Heart left ventricle (tissue), 16 donors: ENCODE data around the gene SRCIN1. TPM values are rescaled to one million over a fixed set of nuclear protein-coding genes. Genes with fewer than 3 reads are reported as not detected.

Source experiments
- ATAC-seq, 4 donors: fragments of 200-7000 bp; cut with Tn5 transposase; one replicate each; pipeline ENCODE4 v1.9.1; 2020 to 2022; ENCODE audit warnings: moderate library complexity in 4 of 4, mild to moderate bottlenecking in 3 of 4, moderate number of reproducible peaks in 1 of 4
- DNase-seq, 5 donors: peaks; one replicate each; pipeline ENCODE4 v3.0.0-alpha.2; 2020
- H3K27ac ChIP-seq, 12 donors: fragments of 200-600 bp; sonication (generic) in 4 of 12; one replicate each; pipeline versions ENCODE4 v1.5.0 to v1.8.0; 2016 to 2022; ENCODE audit warnings: mild to moderate bottlenecking in 2 of 12
- H3K27me3 ChIP-seq, 9 donors: fragments of 200-600 bp; sonication (generic) in 2 of 9; one replicate each; pipeline versions ENCODE4 v1.5.1 to v1.8.0; 2016 to 2022; ENCODE audit warnings: mild to moderate bottlenecking in 3 of 9
- H3K36me3 ChIP-seq, 9 donors: fragments of 200-600 bp; sonication (generic) in 2 of 9; one replicate each; pipeline versions ENCODE4 v1.5.0 to v1.8.0; 2018 to 2022; ENCODE audit warnings: mild to moderate bottlenecking in 2 of 9
- H3K4me1 ChIP-seq, 12 donors: fragments of 200-600 bp; sonication (generic) in 4 of 12; one replicate each; pipeline versions ENCODE4 v1.5.0 to v1.8.0; 2016 to 2022; ENCODE audit warnings: mild to moderate bottlenecking in 3 of 12
- H3K4me3 ChIP-seq, 12 donors: fragments of 200-600 bp; sonication (generic) in 4 of 12; one replicate each; pipeline versions ENCODE4 v1.5.0 to v1.8.0; 2017 to 2022; ENCODE audit warnings: mild to moderate bottlenecking in 9 of 12, moderate library complexity in 4 of 12
- H3K9me3 ChIP-seq, 12 donors: fragments of 200-600 bp; sonication (generic) in 4 of 12; one replicate each; pipeline versions ENCODE4 v1.5.0 to v1.8.0; 2016 to 2022; ENCODE audit warnings: mild to moderate bottlenecking in 1 of 12
- CTCF ChIP-seq, 12 donors: fragments of 200-600 bp; sonication (generic) in 4 of 12; IDR thresholded peaks; one replicate each; pipeline versions ENCODE4 v1.5.0 to v1.8.0; 2018 to 2022; ENCODE audit warnings: antibody characterized with exemption in 12 of 12, mild to moderate bottlenecking in 5 of 12
- POLR2A ChIP-seq, 2 donors: fragments of 450-650 bp; IDR thresholded peaks; one replicate each; pipeline ENCODE4 v1.6.1; 2017; ENCODE audit warnings: antibody characterized with exemption in 2 of 2, mild to moderate bottlenecking in 2 of 2, moderate library complexity in 2 of 2
- WGBS, 4 donors: extraction: QIAGEN DNeasy Blood & Tissue Kit in 2 of 4; methylation state at CpG; one replicate each; pipeline versions ENCODE4 v1.1.5 to v1.1.7; 2013 to 2018; 5-methylcytosine and 5-hydroxymethylcytosine counted together
- intact Hi-C, 10 donors: fragments of 100-400 bp; cut with DNase I; formaldehyde crosslinking; loops; one replicate each; pipeline versions ENCODE4 v1.11.1 to v1.14.2; 2022
- polyA plus RNA-seq, 2 donors: library from polyadenylated mRNA; stranded (reverse); fragments of 200-250 nt; gene quantifications; one replicate each; pipeline ENCODE4 v1.2.3, GENCODE V29; 2013
- total RNA-seq, 9 donors: library from RNA; depleted of rRNA in 2 of 9; stranded (reverse); fragments of >200 nt in 2 of 9; fragmentation: NEBNext Ultra II Directional in 3 of 9; extraction: Animal tissue kit (Norgen Biotek cat#: 25700) in 3 of 9; gene quantifications; one replicate each; pipeline versions ENCODE4 v1.1.0 to v1.2.4, GENCODE V29; 2016 to 2023
- donor health status: ischemic (EF 13 %, LVEDD 7.1; RV severe dilation, severe dysfunction).
- donor health status: healthy with polysubstance abuse.
- donor health status: DM: no; HTN: yes; CAD: no.
- donor health status: DM: no; HTN: no; CAD: no.
- donor health status: ischemic (EF 25% LVEDD 6.9; RV normal size, moderate dysfunction).
- donor health status: ischemic (EF 25% LVEDD 5.7; RV mildly dilated, moderate dysfunction).
- donor health status: healthy.
- donor health status: DM: yes; HTN: yes; CAD: no.
- donor health status: ischemic (EF 35%, LVEDD 5.7; RV mildly dilated, moderate dysfunction).
- donor health status: nonischemic (EF 11% LVEDD 7.7; RV severe dilation, severe dysfunction).
- donor health status: DM: yes; HTN: yes; CAD: no.
- donor health status: PGD.
- donor health status: ischemic (EF 29% LVEDD 5.4; RV normal size, mild dysfunction).
- donor health status: nonischemic (EF 23%, LVEDD 6.1; RV moderate dilation, normal function).

Gene SRCIN1
- total and polyA plus RNA-seq, 11 donors = 0.19 to 1.7 (median 0.95) TPM

- DNase-seq = no peak
- Histone ChIP-seq H3K36me3 (no peaks in the 10 kb centered on the region), H3K9me3 (no peaks in the 10 kb centered on the region), H3K4me3 (no peak overlapping the region), H3K27ac (no peak overlapping the region), H3K27me3 (peaks cover 50 to 99% (median 76%) of the 10 kb centered on the region in 9 donors), H3K4me1 (peaks cover 0 to 19% (median 0%) of the 10 kb centered on the region in 12 donors)
- intact Hi-C loops = no loop called here
- 38 to 51% (median 45%) methylated on average over 9 to 10 of the region's 10 CpGs for WGBS, 4 donors
- no peak for ATAC-seq
- no peak for TF ChIP-seq CTCF (IDR thresholded peaks at IDR 0.05)
- TF ChIP-seq POLR2A (IDR thresholded peaks at IDR 0.05) = no peak
Measured at GRCh38 chr17:38565853-38566665, 39.7 kb downstream of the SRCIN1 start.

DNA sequence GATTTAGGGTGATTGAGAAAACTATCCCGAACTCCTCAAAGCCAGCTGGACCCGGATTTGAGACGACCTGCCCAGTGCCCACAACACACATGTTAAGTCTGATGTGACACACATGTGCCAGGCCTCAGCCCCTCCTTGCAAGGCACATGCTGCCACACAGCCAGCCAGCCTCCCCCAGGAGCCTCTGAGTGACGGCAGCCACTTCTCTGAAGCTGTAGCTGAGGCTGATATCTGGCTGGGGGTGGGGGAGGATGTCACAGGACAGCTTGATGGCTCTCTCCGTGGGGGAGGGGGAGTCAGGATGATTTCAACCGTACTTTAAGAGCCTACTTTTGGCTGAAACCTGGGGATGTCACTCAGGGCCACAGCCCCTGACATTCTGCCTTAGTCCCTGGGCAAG, 40.9 kb downstream of the SRCIN1 start:
- intact Hi-C loops = no loop called here
- Histone ChIP-seq H3K27me3 (peaks cover 61 to 99% (median 82%) of the 10 kb centered on the region in 9 donors), H3K9me3 (no peaks in the 10 kb centered on the region), H3K4me3 (no peak overlapping the region), H3K36me3 (no peaks in the 10 kb centered on the region), H3K27ac (no peak overlapping the region), H3K4me1 (peaks cover 0 to 24% (median 0%) of the 10 kb centered on the region in 12 donors)
- DNase-seq = no peak
- TF ChIP-seq POLR2A (IDR thresholded peaks at IDR 0.05) = no peak
- TF ChIP-seq CTCF (IDR thresholded peaks at IDR 0.05) = no peak
- no peak for ATAC-seq
- WGBS, 4 donors = 0 to 6% (median 4%) methylated on average over 3 to 6 of the region's 6 CpGs

DNA sequence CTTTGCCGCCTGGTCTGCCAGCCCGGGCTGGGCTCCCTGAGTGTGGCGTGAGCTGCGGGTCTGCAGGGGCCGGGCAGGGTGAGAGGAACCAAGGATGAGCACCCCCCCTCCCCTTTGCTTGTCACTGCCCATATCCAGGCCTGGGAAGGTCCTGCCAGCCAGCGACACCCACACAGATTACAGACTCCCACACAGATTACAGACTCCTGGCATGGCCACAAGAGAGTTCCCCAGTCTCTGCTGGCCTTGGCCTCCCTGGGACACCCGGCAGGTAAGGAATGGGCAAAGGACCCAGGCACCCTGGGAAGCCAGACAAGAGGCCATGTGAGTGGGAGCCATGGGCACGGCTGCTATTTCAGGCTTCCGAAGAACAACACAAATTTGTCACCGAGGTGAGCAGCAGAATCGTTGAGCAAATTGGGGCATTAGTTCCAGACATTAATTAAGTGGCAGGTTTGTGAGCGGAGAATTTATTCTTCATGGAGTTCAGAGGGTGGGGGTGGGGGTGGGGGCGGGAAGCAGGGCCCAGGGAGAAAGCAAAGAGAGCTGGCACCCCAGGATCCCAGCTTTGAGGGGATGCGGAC, 41.4 kb downstream of the SRCIN1 start:
- no peak for DNase-seq
- Histone ChIP-seq H3K4me3 (no peak overlapping the region), H3K9me3 (no peaks in the 10 kb centered on the region), H3K27ac (no peak overlapping the region), H3K36me3 (no peaks in the 10 kb centered on the region), H3K27me3 (peaks cover 61 to 100% (median 85%) of the 10 kb centered on the region in 9 donors), H3K4me1 (peaks cover 0 to 29% (median 4%) of the 10 kb centered on the region in 12 donors)
- 10 to 17% (median 11%) methylated on average over 11 to 14 of the region's 14 CpGs for WGBS, 4 donors
- TF ChIP-seq CTCF (IDR thresholded peaks at IDR 0.05) = no peak
- intact Hi-C loops = no loop called here
- no peak for ATAC-seq
